Pancreas (tissue), 10 donors: ENCODE measurements around the gene MBD2. TPM values are rescaled to one million over a fixed set of nuclear protein-coding genes. Genes with fewer than 3 reads are reported as not detected.
A peak's percentile ranks its signal among the peaks of the same experiment; 100 is the strongest.

ENCODE experiments used
- ATAC-seq, 4 donors: fragments of 200-7000 bp; cut with Tn5 transposase; one replicate each; pipeline versions ENCODE4 v1.8.0 to v1.9.1; 2020; ENCODE audit warnings: mild to moderate bottlenecking in 4 of 4, moderate library complexity in 4 of 4
- DNase-seq, 6 donors: peaks; one replicate each; pipeline ENCODE4 v3.0.0-alpha.2; 2020
- FAIRE-seq: peaks from 2 replicates; lab custom pipeline; 2012; peaks lifted over from hg19 to GRCh38; lab: Jason Lieb, UNC
- H3K27ac ChIP-seq, 4 donors: fragments of 200-600 bp; sonication (generic); 1 replicate in 3 of 4; 2 replicates in 1 of 4; pipeline versions ENCODE4 v1.5.0 to v1.8.0; 2020
- H3K27me3 ChIP-seq, 4 donors: fragments of 200-600 bp; one replicate each; pipeline ENCODE4 v1.8.0; 2021
- H3K36me3 ChIP-seq, 3 donors: fragments of 200-600 bp; sonication (generic) in 1 of 3; one replicate each; pipeline versions ENCODE4 v1.5.0 to v1.8.0; 2020 to 2021
- H3K4me1 ChIP-seq, 3 donors: fragments of 200-600 bp; one replicate each; pipeline ENCODE4 v1.8.0; 2021
- H3K4me3 ChIP-seq, 4 donors: fragments of 200-600 bp; sonication (generic) in 2 of 4; one replicate each; pipeline versions ENCODE4 v1.5.0 to v1.8.0; 2020 to 2021
- H3K9me3 ChIP-seq, 4 donors: fragments of 200-600 bp; one replicate each; pipeline ENCODE4 v1.8.0; 2021
- CTCF ChIP-seq, 4 donors: fragments of 200-600 bp; sonication (generic) in 3 of 4; IDR thresholded peaks; one replicate each; pipeline versions ENCODE4 v1.5.0 to v1.8.0; 2021; ENCODE audit warnings: antibody characterized with exemption in 4 of 4
- WGBS, 2 donors: extraction: QIAGEN DNeasy Blood & Tissue Kit; methylation state at CpG; one replicate each; pipeline ENCODE4 v1.1.7; 2013; 5-methylcytosine and 5-hydroxymethylcytosine counted together
- intact Hi-C, 3 donors: fragments of 100-400 bp; cut with DNase I; formaldehyde crosslinking; loops; one replicate each; pipeline versions ENCODE4 v1.11.1 to v1.14.2; 2022
- polyA plus RNA-seq, 2 donors: library from polyadenylated mRNA; stranded (reverse); fragments of 200-250 nt; gene quantifications; one replicate each; pipeline ENCODE4 v1.2.3, GENCODE V29; 2013
- total RNA-seq, 6 donors: library from RNA; stranded (reverse); fragmentation: NEBNext Ultra II Directional in 4 of 6; extraction: Animal tissue kit (Norgen Biotek cat#: 25700) in 4 of 6; gene quantifications; one replicate each; pipeline versions ENCODE4 v1.2.1 to v1.2.4, GENCODE V29; 2021 to 2023
- donor health status: healthy with polysubstance abuse.
- donor health status: DM: no; HTN: no; CAD: no; lungs with moderate emphysema.
- donor health status: DM: no; HTN: no; CAD: no.
- donor health status: control.
- donor health status: control.
- donor health status: Bipolar disorder and iron deficiency.
- donor health status: DM: yes; HTN: yes; CAD: no.
- donor health status: DM: no; HTN: no; CAD: no.
- donor health status: DM: no; HTN: no; CAD: no.
- donor health status: DM: yes; HTN: yes; CAD: no.

The MBD2 gene
- total and polyA plus RNA-seq, 8 donors, result 15.7 to 60.5 (median 47.0) TPM

- DNase-seq (no peak), ATAC-seq (no peak), FAIRE-seq (no peak)
- Histone ChIP-seq H3K9me3 (no peaks in the 10 kb centered on the region), H3K4me3 (no peak overlapping the region), H3K27ac (no peak overlapping the region), H3K36me3 (peaks cover 0 to 3% (median 0%) of the 10 kb centered on the region in 3 donors), H3K4me1 (no peaks in the 10 kb centered on the region), H3K27me3 (no peaks in the 10 kb centered on the region)
- WGBS, 2 donors, result 96 to 98% methylated on average over 7 of the region's 7 CpGs
- TF ChIP-seq CTCF (IDR thresholded peaks at IDR 0.05), result no peak
- intact Hi-C loops, result no loop called here
These were observed 74.2 kb downstream of the MBD2 start for GRCh38 chr18:54150226-54150625.

- peak overlapping the region in 2 of 4 donors; percentile 1 to 50 for H3K27ac ChIP-seq
- 88 to 91% methylated on average over 3 of the region's 3 CpGs for WGBS, 2 donors
- peak in 1 of 6 donors; percentile 18 for DNase-seq
- no peak for FAIRE-seq
- no peak overlapping the region for H3K4me3 ChIP-seq
- H3K4me1 ChIP-seq, result no peaks in the 10 kb centered on the region
- TF ChIP-seq CTCF (IDR thresholded peaks at IDR 0.05), result no peak
- peaks cover 0 to under 1% (median 0%) of the 10 kb centered on the region in 3 donors for H3K36me3 ChIP-seq
- no peaks in the 10 kb centered on the region for H3K27me3 ChIP-seq
- peak in 3 of 4 donors; percentile 41 to 87 (median 78) for ATAC-seq
- intact Hi-C loops, result no loop called here
- no peaks in the 10 kb centered on the region for H3K9me3 ChIP-seq
These were observed 75.3 kb downstream of the MBD2 start for GRCh38 chr18:54149078-54149697.

- peak overlapping the region in 1 of 4 donors; percentile 50 for H3K27ac ChIP-seq
- 82 to 91% methylated on average over 4 of the region's 4 CpGs for WGBS, 2 donors
These were observed 75.8 kb downstream of the MBD2 start for GRCh38 chr18:54148678-54149077.

DNA sequence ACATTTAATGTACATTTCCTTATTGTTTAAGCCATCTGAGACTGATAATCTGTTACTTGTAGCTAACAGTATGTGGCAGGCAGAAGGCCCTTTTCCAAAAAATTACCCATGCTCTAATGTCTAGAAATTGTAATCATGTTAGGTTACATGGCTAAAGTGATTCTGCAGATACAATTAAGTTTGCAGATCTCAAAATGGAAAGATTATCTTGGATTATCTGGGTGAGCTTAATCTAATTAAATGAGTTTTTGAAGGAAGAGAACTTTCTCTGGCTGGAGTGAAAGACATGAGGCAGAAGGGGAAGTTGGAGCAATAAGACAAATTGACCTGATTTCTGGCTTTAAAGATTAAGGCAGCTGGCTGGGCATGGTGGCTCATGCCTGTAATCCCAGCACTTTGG lies 76.3 kb downstream of the MBD2 start:
- H3K9me3 ChIP-seq, result no peaks in the 10 kb centered on the region
- intact Hi-C loops, result no loop called here
- H3K4me3 ChIP-seq, result no peak overlapping the region
- TF ChIP-seq CTCF (IDR thresholded peaks at IDR 0.05), result no peak
- ATAC-seq (no peak), DNase-seq (no peak), FAIRE-seq (no peak)
- no peaks in the 10 kb centered on the region for H3K36me3 ChIP-seq
- no peaks in the 10 kb centered on the region for H3K4me1 ChIP-seq
- no peak overlapping the region for H3K27ac ChIP-seq
- H3K27me3 ChIP-seq, result no peaks in the 10 kb centered on the region

More at GRCh38 chr18:54148678-54149077, 75.8 kb downstream of the MBD2 start:
- no peaks in the 10 kb centered on the region for H3K4me1 ChIP-seq
- H3K4me3 ChIP-seq, result no peak overlapping the region
- no peaks in the 10 kb centered on the region for H3K9me3 ChIP-seq
- no peaks in the 10 kb centered on the region for H3K36me3 ChIP-seq
- no peak for TF ChIP-seq CTCF (IDR thresholded peaks at IDR 0.05)
- no peak for FAIRE-seq
- H3K27me3 ChIP-seq, result no peaks in the 10 kb centered on the region
- DNase-seq, result no peak
- no peak for ATAC-seq
- intact Hi-C loops, result no loop called here

DNA sequence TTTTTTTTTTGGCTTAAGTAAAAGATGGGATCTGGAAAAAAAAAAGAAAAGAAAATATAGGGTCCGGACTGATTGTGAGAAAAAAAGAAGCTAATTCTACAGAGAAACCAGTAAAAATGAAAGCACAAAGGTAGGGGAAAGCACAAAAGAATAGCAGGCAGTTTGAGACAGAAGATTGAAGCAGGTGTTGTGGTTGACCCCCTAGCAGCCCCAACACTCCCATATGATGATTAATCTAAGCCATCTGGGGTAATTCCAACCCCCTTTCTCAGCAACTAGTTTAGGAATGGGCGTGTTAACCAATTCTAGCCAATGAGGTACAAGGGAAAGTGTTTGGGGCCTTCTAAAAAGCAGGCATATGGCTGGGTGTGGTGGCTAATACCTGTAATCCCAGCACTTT lies 77.0 kb downstream of the MBD2 start:
- no peak for ATAC-seq
- no peaks in the 10 kb centered on the region for H3K9me3 ChIP-seq
- no peaks in the 10 kb centered on the region for H3K4me1 ChIP-seq
- no peaks in the 10 kb centered on the region for H3K36me3 ChIP-seq
- no peak for DNase-seq
- H3K27me3 ChIP-seq, result no peaks in the 10 kb centered on the region
- H3K4me3 ChIP-seq, result no peak overlapping the region
- H3K27ac ChIP-seq, result no peak overlapping the region
- 94 to 98% methylated on average over 2 of the region's 2 CpGs for WGBS, 2 donors
- no peak for FAIRE-seq
- intact Hi-C loops, result no loop called here
- TF ChIP-seq CTCF (IDR thresholded peaks at IDR 0.05), result no peak
